H1 (cell line): ENCODE data around the gene TNS4.

Experiments used
- CREB1 ChIP-seq: IDR thresholded peaks from 2 replicates; pipeline ENCODE4 v1.6.1; 2012; ENCODE audit warnings: inconsistent platforms
- EP300 ChIP-seq, 2 experiments: IDR thresholded peaks; 1 replicate in 1 of 2; 2 replicates in 1 of 2; pipeline ENCODE4 v1.6.1; 2011 to 2012; ENCODE audit warnings: low read depth in 2 of 2, low read length in 2 of 2, mild to moderate bottlenecking in 2 of 2, borderline replicate concordance in 1 of 2, inconsistent platforms in 1 of 2, moderate library complexity in 1 of 2
- SUZ12 ChIP-seq: fragments of 200-600 bp; sonication (generic); IDR thresholded peaks from 2 replicates; pipeline ENCODE4 v1.6.1; 2012; ENCODE audit warnings: mild to moderate bottlenecking, inconsistent platforms, low read length, moderate library complexity, mixed read lengths

DNA sequence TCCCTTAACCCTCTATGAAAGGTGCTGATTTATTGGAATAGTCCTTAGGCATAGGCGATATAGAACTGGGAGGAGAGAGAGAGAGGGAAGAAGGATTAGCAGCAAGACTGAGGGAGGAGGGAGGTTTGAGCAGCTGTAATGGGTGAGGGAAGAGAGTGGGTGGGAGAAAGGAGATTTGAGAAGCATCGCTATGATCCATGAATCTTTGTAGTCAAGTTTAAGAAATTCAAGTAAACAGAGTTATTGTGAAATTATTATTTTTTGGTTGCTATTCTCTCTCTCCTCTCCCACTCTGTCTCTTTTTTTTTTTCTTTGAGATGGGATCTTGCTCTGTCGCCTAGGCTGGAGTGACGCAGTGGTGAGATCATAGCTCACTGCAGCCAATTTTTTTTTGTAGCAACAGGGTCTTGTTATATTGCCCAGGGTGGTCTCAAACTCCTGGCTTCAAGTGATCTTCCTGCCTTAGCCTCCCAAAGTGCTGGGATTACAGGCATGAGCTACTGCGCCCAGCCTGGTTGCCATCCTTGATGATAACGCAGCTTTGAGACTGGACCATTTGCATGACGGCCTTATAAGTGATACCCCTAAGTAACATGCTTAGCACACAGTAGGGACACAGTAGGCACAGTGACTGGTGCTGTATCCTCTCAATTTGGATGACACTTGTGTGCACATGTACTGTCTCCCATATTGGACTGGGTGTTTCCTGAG, 21.0 kb upstream of the TNS4 start:
- no peak for TF ChIP-seq CREB1
- no peak for TF ChIP-seq SUZ12
- no peak for TF ChIP-seq EP300 (IDR thresholded peaks at IDR 0.05; ENCODE audit: borderline replicate concordance in 1 of 2, low read depth in 2 of 2, low read length in 2 of 2)
